ENCODE data around the gene FUNDC2. TPM values are rescaled to one million over a fixed set of nuclear protein-coding genes. Genes with fewer than 3 reads are reported as not detected.

Gene FUNDC2
- total and polyA plus RNA-seq, 11 donors = 147 to 445 (median 284) TPM

GRCh38 chrX:155055494-155055893, 28.9 kb downstream of the FUNDC2 start:
- H3K27me3 ChIP-seq = no peaks in the 10 kb centered on the region
- 79 to 92% (median 86%) methylated on average over 3 of the region's 3 CpGs for WGBS, 4 donors
- TF ChIP-seq POLR2A (IDR thresholded peaks at IDR 0.05) (no peak), CTCF (IDR thresholded peaks at IDR 0.05) (no peak)
- peaks cover 0 to 60% (median 22%) of the 10 kb centered on the region in 9 donors for H3K36me3 ChIP-seq
- no peak for ATAC-seq
- no peak overlapping the region for H3K27ac ChIP-seq
- H3K4me1 ChIP-seq = peaks cover 0 to 14% (median 5%) of the 10 kb centered on the region in 12 donors
- no peak overlapping the region for H3K4me3 ChIP-seq
- no peaks in the 10 kb centered on the region for H3K9me3 ChIP-seq
- DNase-seq = no peak
- intact Hi-C loops (cut with DNase I) = loop anchor here in 4 of 10 donors (2.0 to 5.0 kb wide), 2 partner anchors 71 to 73 kb away; no protein-coding TSS in a partner anchor

GRCh38 chrX:155056471-155056870, 29.8 kb downstream of the FUNDC2 start:
- intact Hi-C loops (cut with DNase I) = loop anchor here in 9 of 10 donors (2.0 to 5.0 kb wide), 2 partner anchors 74 to 76 kb away; no protein-coding TSS in a partner anchor
- no peak for DNase-seq
- H3K9me3 ChIP-seq = no peaks in the 10 kb centered on the region
- no peaks in the 10 kb centered on the region for H3K27me3 ChIP-seq
- WGBS, 4 donors = 67 to 90% (median 83%) methylated on average over 1 of the region's 1 CpG
- H3K27ac ChIP-seq = peak overlapping the region in 1 of 12 donors; percentile 43
- peaks cover 0 to 14% (median 5%) of the 10 kb centered on the region in 12 donors for H3K4me1 ChIP-seq
- peaks cover 0 to 62% (median 25%) of the 10 kb centered on the region in 9 donors for H3K36me3 ChIP-seq
- no peak overlapping the region for H3K4me3 ChIP-seq
- no peak for ATAC-seq
- TF ChIP-seq POLR2A (IDR thresholded peaks at IDR 0.05) (no peak), CTCF (IDR thresholded peaks at IDR 0.05) (no peak)

GRCh38 chrX:155056877-155057792, 30.5 kb downstream of the FUNDC2 start:
- Histone ChIP-seq H3K4me3 (peak overlapping the region in 5 of 12 donors; percentile 12 to 25 (median 18)), H3K9me3 (no peaks in the 10 kb centered on the region), H3K27me3 (no peaks in the 10 kb centered on the region), H3K36me3 (peaks cover 0 to 62% (median 19%) of the 10 kb centered on the region in 9 donors), H3K27ac (peak overlapping the region in 8 of 12 donors; percentile 4 to 70 (median 42)), H3K4me1 (peaks cover 0 to 15% (median 6%) of the 10 kb centered on the region in 12 donors)
- 11 to 22% (median 15%) methylated on average over 23 to 25 of the region's 25 CpGs for WGBS, 4 donors
- intact Hi-C loops (cut with DNase I) = loop anchor here in 9 of 10 donors (2.0 to 5.0 kb wide), 2 partner anchors 75 to 76 kb away; no protein-coding TSS in a partner anchor
- ATAC-seq (peak; percentile 72 to 95 (median 88)), DNase-seq (peak; percentile 49 to 75 (median 57))
- no peak for TF ChIP-seq POLR2A (IDR thresholded peaks at IDR 0.05)
- peak; percentile 64 to 82 (median 70) for TF ChIP-seq CTCF (IDR thresholded peaks at IDR 0.05)

GRCh38 chrX:155061760-155062159, 35.1 kb downstream of the FUNDC2 start:
- Histone ChIP-seq H3K4me3 (no peak overlapping the region), H3K36me3 (peaks cover 0 to 30% (median 8%) of the 10 kb centered on the region in 9 donors), H3K4me1 (peaks cover 0 to 14% (median 4%) of the 10 kb centered on the region in 12 donors), H3K27me3 (no peaks in the 10 kb centered on the region), H3K9me3 (no peaks in the 10 kb centered on the region), H3K27ac (no peak overlapping the region)
- intact Hi-C loops (cut with DNase I) = no loop called here
- 44 to 64% (median 49%) methylated on average over 4 of the region's 4 CpGs for WGBS, 4 donors
- ATAC-seq (peak in 2 of 4 donors; percentile 15 to 37), DNase-seq (no peak)
- TF ChIP-seq CTCF (IDR thresholded peaks at IDR 0.05) (no peak), POLR2A (IDR thresholded peaks at IDR 0.05) (no peak)
